GM12892 (cell line): ENCODE results near the gene CACNB4.

Experiments used
- POLR2A ChIP-seq: IDR thresholded peaks from 2 replicates; pipeline ENCODE4 v1.6.1; 2011; ENCODE audit warnings: low read depth, low read length, control low read depth
- TAF1 ChIP-seq: IDR thresholded peaks from 2 replicates; pipeline ENCODE4 v1.6.1; 2011; ENCODE audit warnings: low read depth, mild to moderate bottlenecking, control low read depth, low read length, borderline replicate concordance

- no peak for TF ChIP-seq POLR2A
- no peak for TF ChIP-seq TAF1
Measured at GRCh38 chr2:151900331-151900730, 198.5 kb downstream of the CACNB4 start.
